ENCODE measurements around the gene GALNT15. TPM values are rescaled to one million over a fixed set of nuclear protein-coding genes. Genes with fewer than 3 reads are reported as not detected.

Gene GALNT15
- total RNA-seq, 1 experiment from 2014 or later = not detected

GRCh38 chr3:16173283-16174025, 1.0 kb upstream of the GALNT15 start:
- ChIA-PET POLR2A (ENCODE audit: low non-redundant PET) (no interaction called here), CTCF (no interaction called here)
- intact Hi-C loops (cut with micrococcal nuclease; ENCODE audit: unreplicated experiment) = loop anchor here (5.0 kb wide), 1 partner anchor 971 kb away; no protein-coding TSS in a partner anchor
- no peak for TF ChIP-seq EZH2 (IDR thresholded peaks at IDR 0.05; ENCODE audit: borderline replicate concordance, low read depth, low read length, poor library complexity, severe bottlenecking)
- no peak for TF ChIP-seq CTCF (conservative IDR thresholded peaks at IDR 0.05; ENCODE audit: low read depth, low read length)
- Histone ChIP-seq H3K9me3 (ENCODE audit: low read depth, low read length, poor library complexity, severe bottlenecking) (no peaks in the 10 kb centered on the region), H3K4me3 (ENCODE audit: low read depth, low read length, poor library complexity, severe bottlenecking) (no peak overlapping the region), H3K27me3 (replicated peaks; ENCODE audit: insufficient read depth, low read depth, low read length, poor library complexity) (peaks cover 38% of the 10 kb centered on the region), H3K4me1 (ENCODE audit: insufficient read depth, low read length, poor library complexity, severe bottlenecking) (no peaks in the 10 kb centered on the region), H3K36me3 (ENCODE audit: insufficient read depth, low read length, poor library complexity, severe bottlenecking) (no peaks in the 10 kb centered on the region), H3K27ac (ENCODE audit: low read depth, low read length, poor library complexity, severe bottlenecking) (no peak overlapping the region)
- no peak for DNase-seq (ENCODE audit: low spot score)
- BruUV-seq (replicated peaks) = no TSS peak

- H3K36me3 ChIP-seq (ENCODE audit: insufficient read depth, low read length, poor library complexity, severe bottlenecking) = no peaks in the 10 kb centered on the region
- BruUV-seq (replicated peaks) = no TSS peak
- no peak overlapping the region for H3K27ac ChIP-seq (ENCODE audit: low read depth, low read length, poor library complexity, severe bottlenecking)
These were observed 489 bp upstream of the GALNT15 start for GRCh38 chr3:16174026-16174355.

More at GRCh38 chr3:16174026-16174355, 489 bp upstream of the GALNT15 start:
- H3K4me3 ChIP-seq (ENCODE audit: low read depth, low read length, poor library complexity, severe bottlenecking) = no peak overlapping the region
- no peak for DNase-seq (ENCODE audit: low spot score)
- H3K27me3 ChIP-seq (replicated peaks; ENCODE audit: insufficient read depth, low read depth, low read length, poor library complexity) = peaks cover 38% of the 10 kb centered on the region
- intact Hi-C loops (cut with micrococcal nuclease; ENCODE audit: unreplicated experiment) = loop anchor here (5.0 kb wide), 1 partner anchor 972 kb away; no protein-coding TSS in a partner anchor
- TF ChIP-seq CTCF (conservative IDR thresholded peaks at IDR 0.05; ENCODE audit: low read depth, low read length) (no peak), EZH2 (IDR thresholded peaks at IDR 0.05; ENCODE audit: borderline replicate concordance, low read depth, low read length, poor library complexity, severe bottlenecking) (no peak)
- no peaks in the 10 kb centered on the region for H3K4me1 ChIP-seq (ENCODE audit: insufficient read depth, low read length, poor library complexity, severe bottlenecking)
- no peaks in the 10 kb centered on the region for H3K9me3 ChIP-seq (ENCODE audit: low read depth, low read length, poor library complexity, severe bottlenecking)
- ChIA-PET POLR2A (ENCODE audit: low non-redundant PET) (no interaction called here), CTCF (no interaction called here)
